Kidney (tissue), 14 donors: Measurements from ENCODE around the gene VWA8. TPM values are rescaled to one million over a fixed set of nuclear protein-coding genes. Genes with fewer than 3 reads are reported as not detected.
"Not testable (repeated sequence)": the region's sequence is repeated elsewhere in the genome, so short reads cannot be mapped to it uniquely, and the experiment has no call there.

ENCODE experiments used
- DNase-seq, 5 donors: peaks; one replicate each; pipeline ENCODE4 v3.0.0-alpha.2; 2013 to 2020
- FAIRE-seq: peaks from 2 replicates; lab custom pipeline; 2012; peaks lifted over from hg19 to GRCh38; lab: Jason Lieb, UNC
- H3K27ac ChIP-seq, 2 donors: one replicate each; pipeline ENCODE4 v1.7.0; 2013; ENCODE audit warnings: low read depth in 2 of 2, low read length in 2 of 2, inconsistent platforms in 1 of 2
- H3K27me3 ChIP-seq: one replicate; pipeline ENCODE4 v1.7.1; 2013; ENCODE audit warnings: low read length, inconsistent platforms; ENCODE audit not compliant: control insufficient read depth, insufficient read depth
- H3K36me3 ChIP-seq, 3 donors: one replicate each; pipeline versions ENCODE4 v1.7.0 to v1.7.1; 2013; ENCODE audit warnings: low read length in 3 of 3, control low read depth in 1 of 3, inconsistent platforms in 1 of 3; ENCODE audit not compliant: insufficient read depth in 3 of 3, control insufficient read depth in 2 of 3
- H3K4me1 ChIP-seq, 3 donors: one replicate each; pipeline versions ENCODE4 v1.7.0 to v1.7.1; 2013; ENCODE audit warnings: low read length in 3 of 3, inconsistent platforms in 1 of 3, low read depth in 1 of 3; ENCODE audit not compliant: control insufficient read depth in 2 of 3, insufficient read depth in 2 of 3
- H3K4me3 ChIP-seq, 3 donors: one replicate each; pipeline versions ENCODE4 v1.7.0 to v1.8.1; 2013; ENCODE audit warnings: low read length in 3 of 3, control low read depth in 1 of 3, inconsistent platforms in 1 of 3
- H3K9ac ChIP-seq, 3 donors: one replicate each; pipeline versions ENCODE4 v1.7.0 to v1.7.1; 2013; ENCODE audit warnings: low read length in 3 of 3, control low read depth in 1 of 3, inconsistent platforms in 1 of 3
- H3K9me3 ChIP-seq, 3 donors: one replicate each; pipeline versions ENCODE4 v1.7.0 to v1.7.1; 2013; ENCODE audit warnings: low read length in 3 of 3, control low read depth in 1 of 3, inconsistent platforms in 1 of 3; ENCODE audit not compliant: control insufficient read depth in 2 of 3, insufficient read depth in 1 of 3
- intact Hi-C: fragments of 100-400 bp; cut with DNase I; formaldehyde crosslinking; loops from one replicate; pipeline ENCODE4 v1.11.1; 2022
- polyA plus RNA-seq: library from polyadenylated mRNA; stranded (reverse); fragments of 350-450 nt; fragmentation: Illumina TruSeq; extraction: RNeasy Lipid Tissue Mini Kit (QIAGEN cat#74804); gene quantifications from one replicate; pipeline ENCODE4 v1.2.3, GENCODE V29; 2014; ENCODE audit warnings: low read depth, low replicate concordance; ENCODE audit not compliant: insufficient read depth
- total RNA-seq: library from RNA; stranded (reverse); fragmentation: NEBNext Ultra II Directional; extraction: Animal tissue kit (Norgen Biotek cat#: 25700); gene quantifications from one replicate; pipeline ENCODE4 v1.2.1, GENCODE V29; 2021
- TF ChIP-seq, protein P1 (sequence below): IDR thresholded peaks from 3 replicates; pipeline ENCODE4 v1.5.1; 2012; ENCODE audit warnings: mild to moderate bottlenecking, moderate library complexity, borderline replicate concordance; ENCODE audit not compliant: insufficient read depth; ENCODE audit errors: extremely low read depth
- donor health status: control.
- donor health status: control.
- donor health status: control.
- donor health status: control.
- donor health status: control.
- donor health status: DM: yes; HTN: yes; CAD: no.
- donor health status: Normal renal cell carcinoma (clear cell type).

VWA8 gene
- total and polyA plus RNA-seq, 2 donors from 2014 or later: 6.4 to 21.3 TPM

DNA sequence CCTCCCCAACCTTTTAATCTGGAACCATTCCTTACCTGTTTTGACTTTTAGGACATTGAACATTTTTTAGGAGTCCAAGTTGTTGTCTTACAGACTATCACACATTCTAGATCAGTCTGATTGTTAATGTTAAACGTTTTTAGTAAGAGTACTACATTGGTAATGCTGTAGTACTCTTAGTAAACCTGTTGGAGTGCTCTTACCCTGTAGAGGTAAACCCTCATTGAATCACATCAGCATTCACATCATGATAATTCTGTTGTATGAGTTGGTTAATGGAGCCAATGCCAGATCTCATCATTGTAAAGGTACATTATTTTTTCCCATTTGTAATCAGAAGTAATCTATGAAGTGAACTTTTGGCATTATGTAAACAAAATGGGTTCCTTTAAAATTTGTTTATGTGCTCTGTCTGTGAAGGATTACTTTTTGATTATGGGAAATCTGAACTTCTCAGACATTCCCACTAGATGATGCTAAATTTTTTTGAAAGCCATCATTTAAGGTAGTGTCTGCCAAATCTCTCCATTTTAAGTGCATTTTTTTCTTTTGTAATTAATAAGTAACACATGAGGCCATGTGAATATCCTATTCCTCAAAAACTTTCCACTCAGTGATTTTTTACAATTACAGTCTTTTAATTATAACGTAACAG is 55.2 kb downstream of the VWA8 start:
- intact Hi-C loops: no loop called here
- H3K36me3 ChIP-seq: peaks cover 2 to 9% (median 3%) of the 10 kb centered on the region in 3 donors
- TF ChIP-seq, protein P1, sequence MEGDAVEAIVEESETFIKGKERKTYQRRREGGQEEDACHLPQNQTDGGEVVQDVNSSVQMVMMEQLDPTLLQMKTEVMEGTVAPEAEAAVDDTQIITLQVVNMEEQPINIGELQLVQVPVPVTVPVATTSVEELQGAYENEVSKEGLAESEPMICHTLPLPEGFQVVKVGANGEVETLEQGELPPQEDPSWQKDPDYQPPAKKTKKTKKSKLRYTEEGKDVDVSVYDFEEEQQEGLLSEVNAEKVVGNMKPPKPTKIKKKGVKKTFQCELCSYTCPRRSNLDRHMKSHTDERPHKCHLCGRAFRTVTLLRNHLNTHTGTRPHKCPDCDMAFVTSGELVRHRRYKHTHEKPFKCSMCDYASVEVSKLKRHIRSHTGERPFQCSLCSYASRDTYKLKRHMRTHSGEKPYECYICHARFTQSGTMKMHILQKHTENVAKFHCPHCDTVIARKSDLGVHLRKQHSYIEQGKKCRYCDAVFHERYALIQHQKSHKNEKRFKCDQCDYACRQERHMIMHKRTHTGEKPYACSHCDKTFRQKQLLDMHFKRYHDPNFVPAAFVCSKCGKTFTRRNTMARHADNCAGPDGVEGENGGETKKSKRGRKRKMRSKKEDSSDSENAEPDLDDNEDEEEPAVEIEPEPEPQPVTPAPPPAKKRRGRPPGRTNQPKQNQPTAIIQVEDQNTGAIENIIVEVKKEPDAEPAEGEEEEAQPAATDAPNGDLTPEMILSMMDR: peak; percentile 40
- no peaks in the 10 kb centered on the region for H3K9me3 ChIP-seq
- no peaks in the 10 kb centered on the region for H3K4me1 ChIP-seq
- FAIRE-seq: no peak
- H3K27ac ChIP-seq: no peak overlapping the region
- DNase-seq: peak in 2 of 5 donors; percentile 17 to 26
- no peak overlapping the region for H3K9ac ChIP-seq
- H3K4me3 ChIP-seq: no peak overlapping the region
- no peaks in the 10 kb centered on the region for H3K27me3 ChIP-seq

DNA sequence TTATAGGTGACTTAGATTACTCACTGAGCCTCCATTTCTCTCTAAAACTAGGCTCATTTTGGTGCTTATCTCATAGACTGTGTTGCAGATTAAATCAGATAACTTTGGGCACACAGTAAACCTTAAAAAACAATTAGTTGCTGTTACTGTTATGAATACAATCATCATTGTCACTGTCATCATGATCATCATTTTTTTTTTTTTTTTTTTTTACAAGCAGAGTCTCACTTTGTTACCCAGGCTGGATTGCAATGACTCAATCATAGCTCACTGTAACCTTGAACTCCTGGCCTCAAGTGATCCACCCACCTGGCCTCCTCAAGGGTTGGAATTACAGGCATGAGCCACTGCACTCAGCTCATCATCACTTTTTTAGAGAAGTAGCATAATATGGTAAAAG is 60.0 kb downstream of the VWA8 start:
- DNase-seq: no peak
- no peaks in the 10 kb centered on the region for H3K27me3 ChIP-seq
- no peak overlapping the region for H3K9ac ChIP-seq
- H3K4me3 ChIP-seq: no peak overlapping the region
- TF ChIP-seq, protein P1: no peak
- no peak overlapping the region for H3K27ac ChIP-seq
- no peaks in the 10 kb centered on the region for H3K9me3 ChIP-seq
- no peaks in the 10 kb centered on the region for H3K4me1 ChIP-seq
- intact Hi-C loops: no loop called here
- no peak for FAIRE-seq
- H3K36me3 ChIP-seq: peaks cover 0 to 4% (median 0%) of the 10 kb centered on the region in 3 donors

DNA sequence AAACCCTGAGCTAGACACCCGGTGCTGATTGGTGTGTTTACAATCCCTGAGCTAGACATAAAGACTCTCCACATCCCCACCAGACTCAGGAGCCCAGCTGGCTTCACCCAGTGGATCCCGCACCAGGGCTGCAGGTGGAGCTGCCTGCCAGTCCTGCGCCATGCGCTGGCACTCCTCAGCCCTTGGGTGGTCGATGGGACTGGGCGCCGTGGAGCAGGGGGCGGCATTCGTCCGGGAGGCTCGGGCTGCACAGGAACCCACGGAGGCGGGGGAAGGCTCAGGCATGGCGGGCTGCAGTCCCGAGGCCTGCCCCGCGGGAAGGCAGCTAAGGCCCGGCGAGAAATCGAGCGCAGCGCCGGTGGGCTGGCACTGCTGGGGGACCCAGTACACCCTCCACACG is 62.5 kb downstream of the VWA8 start:
- H3K4me3 ChIP-seq, H3K27me3 ChIP-seq, H3K4me1 ChIP-seq, H3K9me3 ChIP-seq, H3K27ac ChIP-seq, intact Hi-C loops, FAIRE-seq, H3K9ac ChIP-seq, H3K36me3 ChIP-seq, DNase-seq: not testable (repeated sequence)

DNA sequence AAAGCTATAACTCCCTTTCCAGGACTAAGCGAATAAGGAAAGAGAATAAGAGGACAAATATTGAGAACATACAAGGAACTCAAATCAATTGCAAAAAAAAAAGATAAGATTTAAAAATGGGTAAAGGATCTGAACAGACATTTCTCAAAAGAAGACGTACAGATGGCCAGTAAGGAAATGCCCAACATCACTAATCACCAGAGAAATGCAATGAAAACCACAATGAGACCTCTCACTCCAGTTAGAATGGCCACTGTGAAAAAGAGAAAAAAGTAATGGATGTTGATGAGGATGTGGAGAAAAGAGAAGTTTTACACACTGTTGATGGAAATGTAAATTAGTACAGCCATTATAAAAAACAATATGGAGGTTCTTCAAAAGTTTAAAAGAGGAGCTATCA is 63.8 kb downstream of the VWA8 start:
- intact Hi-C loops: no loop called here
- no peaks in the 10 kb centered on the region for H3K36me3 ChIP-seq
- DNase-seq (no peak), FAIRE-seq (no peak)
- no peak overlapping the region for H3K4me3 ChIP-seq
- H3K4me1 ChIP-seq: no peaks in the 10 kb centered on the region
- no peaks in the 10 kb centered on the region for H3K27me3 ChIP-seq
- no peak overlapping the region for H3K9ac ChIP-seq
- H3K9me3 ChIP-seq: no peaks in the 10 kb centered on the region
- TF ChIP-seq, protein P1: no peak
- no peak overlapping the region for H3K27ac ChIP-seq
